ENCODE results near the gene NFIB.

DNA sequence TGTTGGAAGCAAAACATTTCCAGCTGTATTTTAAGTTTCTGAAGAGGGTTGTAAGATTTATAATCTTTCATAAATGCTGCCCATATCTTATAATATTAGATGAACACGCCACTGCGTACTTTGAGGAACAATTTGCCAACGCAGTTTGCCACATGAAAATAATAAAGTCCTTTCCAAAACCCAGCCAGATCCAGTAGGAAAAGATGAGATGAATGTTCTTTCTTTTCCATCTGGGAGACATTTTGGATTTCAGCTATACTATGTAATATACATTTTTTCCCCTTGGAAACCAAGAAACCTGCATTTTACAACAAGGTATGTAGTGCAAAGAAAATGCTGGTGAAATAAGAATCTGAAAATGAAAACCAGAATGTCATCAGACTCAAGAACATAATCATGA, 125.4 kb downstream of the NFIB start:
- TF ChIP-seq POLR2A (IDR thresholded peaks at IDR 0.05; ENCODE audit: low read length) (no peak), CEBPB (IDR thresholded peaks at IDR 0.05) (no peak)

Data from A549 (cell line).